HepG2 (cell line): ENCODE results near the gene BMP6. TPM values are rescaled to one million over a fixed set of nuclear protein-coding genes. Genes with fewer than 3 reads are reported as not detected.
A peak's percentile ranks its signal among the peaks of the same experiment; 100 is the strongest.

Experiments
- CHCHD3 ChIP-seq: sonication (generic); formaldehyde crosslinking; IDR thresholded peaks from 2 replicates; pipeline ENCODE4 v1.8.0; 2022; ENCODE audit warnings: mild to moderate bottlenecking, missing genetic modification reagents, moderate library complexity
- HNF4A ChIP-seq: sonication (generic); formaldehyde crosslinking; IDR thresholded peaks from 2 replicates; pipeline ENCODE4 v1.4.0; 2020; ENCODE audit warnings: missing genetic modification reagents
- HNRNPK ChIP-seq: fragments of 200-400 bp; formaldehyde crosslinking; IDR thresholded peaks from 2 replicates; pipeline ENCODE4 v1.6.1; 2018; ENCODE audit warnings: low read length, low read depth, moderate library complexity, mild to moderate bottlenecking; ENCODE audit not compliant: poor library complexity, severe bottlenecking
- ISL2 ChIP-seq: sonication (generic); formaldehyde crosslinking; IDR thresholded peaks from 2 replicates; pipeline ENCODE4 v1.5.0; 2020; ENCODE audit warnings: missing genetic modification reagents
- JARID2 ChIP-seq: sonication (generic); formaldehyde crosslinking; IDR thresholded peaks from 2 replicates; pipeline ENCODE4 v1.8.1; 2023; ENCODE audit warnings: missing genetic modification reagents, inconsistent platforms; ENCODE audit not compliant: insufficient replicate concordance
- LBX2 ChIP-seq: sonication (generic); formaldehyde crosslinking; IDR thresholded peaks from 2 replicates; pipeline ENCODE4 v1.5.0; 2020; ENCODE audit warnings: missing genetic modification reagents, mild to moderate bottlenecking, borderline replicate concordance
- MXI1 ChIP-seq: IDR thresholded peaks from 3 replicates; pipeline ENCODE4 v1.6.1; 2012; ENCODE audit warnings: low read depth, low read length, inconsistent platforms, borderline replicate concordance
- MZF1 ChIP-seq: sonication (generic); formaldehyde crosslinking; IDR thresholded peaks from 2 replicates; pipeline ENCODE4 v1.8.1; 2023; ENCODE audit warnings: mild to moderate bottlenecking, missing genetic modification reagents, borderline replicate concordance
- PPARG ChIP-seq: conservative IDR thresholded peaks from 2 replicates; pipeline ENCODE4 v1.6.1; 2016; ENCODE audit warnings: missing biosample characterization, missing genetic modification reagents
- RARG ChIP-seq: sonication (generic); formaldehyde crosslinking; IDR thresholded peaks from 2 replicates; pipeline ENCODE4 v1.4.0; 2020; ENCODE audit warnings: low read depth, mild to moderate bottlenecking, missing genetic modification reagents
- RBAK ChIP-seq: sonication (generic); formaldehyde crosslinking; IDR thresholded peaks from 2 replicates; pipeline ENCODE4 v1.5.1; 2020; ENCODE audit warnings: mild to moderate bottlenecking, missing genetic modification reagents
- SATB2 ChIP-seq: sonication (generic); formaldehyde crosslinking; IDR thresholded peaks from 2 replicates; pipeline ENCODE4 v1.5.0; 2020; ENCODE audit warnings: missing genetic modification reagents
- THYN1 ChIP-seq: sonication (generic); formaldehyde crosslinking; IDR thresholded peaks from 2 replicates; pipeline ENCODE4 v1.8.1; 2023; ENCODE audit warnings: low read depth, mild to moderate bottlenecking, moderate library complexity, missing genetic modification reagents, borderline replicate concordance
- ZNF24 ChIP-seq: fragments of 450-650 bp; IDR thresholded peaks from 2 replicates; pipeline ENCODE4 v1.6.1; 2017; ENCODE audit warnings: antibody characterized with exemption, mild to moderate bottlenecking
- ZNF503 ChIP-seq: sonication (generic); formaldehyde crosslinking; IDR thresholded peaks from 2 replicates; pipeline ENCODE4 v1.4.0; 2020; ENCODE audit warnings: missing genetic modification reagents
- ZNF513 ChIP-seq: sonication (generic); formaldehyde crosslinking; conservative IDR thresholded peaks from 2 replicates; pipeline ENCODE4 v1.5.0; 2020; ENCODE audit warnings: missing genetic modification reagents
- ZNF597 ChIP-seq: sonication (generic); formaldehyde crosslinking; IDR thresholded peaks from 2 replicates; pipeline ENCODE4 v1.5.0; 2020; ENCODE audit warnings: missing genetic modification reagents
- polyA plus RNA-seq, 8 experiments: library from polyadenylated mRNA; depleted of rRNA in 3 of 8; stranded (reverse) in 7 of 8; unstranded in 1 of 8; fragments of >200 nt; fragmentation: Illumina TruSeq in 4 of 8; extraction: Trizol in 4 of 8; gene quantifications; 2 replicates each; pipeline versions ENCODE4 v1.2.1 to v1.2.3, GENCODE V29; 2011 to 2016; ENCODE audit warnings: low read depth in 4 of 8, missing spikeins in 1 of 8, mixed read lengths in 1 of 8; ENCODE audit not compliant: insufficient read depth in 1 of 8
- total RNA-seq, 5 experiments: library from RNA; depleted of rRNA; stranded (reverse); fragments of >200 nt; fragmentation: Illumina TruSeq; extraction: Trizol; gene quantifications; 2 replicates each; pipeline ENCODE4 v1.2.3, GENCODE V29; 2016; ENCODE audit warnings: low read depth in 1 of 5

Gene BMP6
- total and polyA plus RNA-seq, 2 of the 13 experiments (the other 11 are each of a cell fraction or from before 2014, with no cell fraction given) = 0.09 to 0.18 TPM

GRCh38 chr6:7697820-7698623 is 27.9 kb upstream of the BMP6 start (continued):
- TF ChIP-seq ZNF597 (CRISPR knock-in tag) (no peak), ZNF513 (CRISPR knock-in tag) (no peak), ISL2 (CRISPR knock-in tag) (peak; percentile 39; the same call in 1 of the 2 replicates), RARG (no peak), MXI1 (no peak), SATB2 (CRISPR knock-in tag) (no peak), HNF4A (CRISPR knock-in tag) (0 out of 2 replicates have a peak, but pooled peaks have one; percentile 14), ZNF24 (no peak), PPARG (CRISPR knock-in tag) (no peak), JARID2 (no peak), HNRNPK (peak; percentile 35), MZF1 (CRISPR knock-in tag) (no peak), THYN1 (no peak), ZNF503 (CRISPR knock-in tag) (no peak), RBAK (CRISPR knock-in tag) (no peak), LBX2 (CRISPR knock-in tag) (no peak), CHCHD3 (no peak)
